Fibroblast of skin of left quadriceps (primary cell): Measurements from ENCODE around the gene FOXI2.

Source experiments
- DNase-seq, 2 experiments: peaks; one replicate each; pipeline ENCODE4 v3.0.0-alpha.2; 2013; ENCODE audit warnings: low read depth in 2 of 2

The FOXI2 gene

DNA sequence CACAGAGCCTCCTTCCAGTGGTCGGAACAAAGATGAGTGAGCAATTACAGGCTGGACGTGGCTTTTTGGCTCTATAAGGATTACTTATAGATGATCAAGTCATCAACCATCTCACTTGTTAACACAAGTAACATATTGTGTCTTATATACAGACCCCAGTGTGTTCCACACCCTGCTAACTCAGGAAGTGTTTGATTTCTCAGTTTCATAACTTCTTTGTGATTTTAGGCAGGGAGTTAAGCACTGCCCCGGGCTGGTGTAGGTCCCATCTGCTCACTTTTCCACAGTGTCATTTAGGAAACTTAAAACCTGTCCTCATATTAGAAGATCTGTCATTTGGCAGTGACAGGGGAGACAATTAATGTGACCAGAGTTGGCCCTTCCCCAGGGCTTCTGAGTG is 6.2 kb downstream of the FOXI2 start:
- no peak for DNase-seq

DNA sequence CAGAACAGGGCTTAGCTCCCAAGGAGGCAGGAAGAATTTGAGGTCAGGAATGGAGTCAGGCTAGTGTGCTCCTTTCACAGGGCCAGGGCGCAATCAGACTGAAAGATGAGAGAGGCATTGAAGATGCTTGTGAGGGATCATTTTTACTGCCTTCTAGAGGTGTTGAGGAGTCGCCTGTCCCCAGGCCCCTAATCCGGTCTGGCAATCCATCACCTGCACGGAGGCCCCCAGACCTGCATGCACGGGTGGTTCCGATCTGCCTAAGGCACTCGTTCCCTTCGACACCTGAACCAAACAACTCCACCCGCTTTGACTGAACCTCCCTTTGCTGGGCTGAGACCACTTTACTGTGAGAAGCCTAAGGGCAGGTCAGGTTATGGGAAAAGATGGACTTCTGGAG is 8.0 kb downstream of the FOXI2 start:
- DNase-seq: no peak

DNA sequence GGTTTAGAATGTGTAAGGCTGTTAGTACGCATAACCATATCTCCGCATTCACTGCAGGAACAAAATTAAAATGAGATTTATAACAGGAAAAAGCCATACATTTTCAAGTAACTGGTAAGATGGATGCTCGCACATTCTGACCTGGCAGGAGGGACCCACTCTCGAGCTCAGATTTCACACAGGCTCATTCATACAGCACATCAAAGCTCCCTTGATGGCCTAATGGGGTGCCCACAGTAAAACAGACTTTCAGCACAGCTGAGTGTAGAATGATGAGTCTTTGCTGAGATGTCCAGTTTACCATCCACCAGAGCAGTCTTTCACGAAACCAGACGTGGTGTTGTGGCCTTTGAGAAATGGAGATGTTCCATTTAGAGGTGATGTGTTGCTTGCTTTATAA is 8.9 kb downstream of the FOXI2 start:
- DNase-seq: no peak

DNA sequence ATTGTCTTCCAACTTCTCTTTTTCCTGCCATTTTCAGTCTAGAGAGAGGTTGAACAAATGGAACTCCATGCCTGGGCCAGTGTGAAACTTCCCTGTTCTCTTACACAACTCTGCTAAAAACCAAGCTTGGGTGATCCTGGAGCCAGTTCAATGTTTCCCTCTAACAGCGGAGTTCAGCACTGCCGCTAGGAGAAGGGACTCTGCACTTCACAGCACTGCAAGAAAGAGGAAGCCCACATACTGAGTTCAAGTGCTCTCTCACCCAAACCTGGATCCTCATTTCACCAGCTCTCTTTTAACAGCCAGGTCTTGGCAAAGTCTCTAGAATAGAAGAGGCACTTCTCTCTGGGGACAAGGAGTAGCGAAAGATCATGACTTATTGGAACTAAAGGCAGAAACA is 18.8 kb downstream of the FOXI2 start:
- DNase-seq: no peak

DNA sequence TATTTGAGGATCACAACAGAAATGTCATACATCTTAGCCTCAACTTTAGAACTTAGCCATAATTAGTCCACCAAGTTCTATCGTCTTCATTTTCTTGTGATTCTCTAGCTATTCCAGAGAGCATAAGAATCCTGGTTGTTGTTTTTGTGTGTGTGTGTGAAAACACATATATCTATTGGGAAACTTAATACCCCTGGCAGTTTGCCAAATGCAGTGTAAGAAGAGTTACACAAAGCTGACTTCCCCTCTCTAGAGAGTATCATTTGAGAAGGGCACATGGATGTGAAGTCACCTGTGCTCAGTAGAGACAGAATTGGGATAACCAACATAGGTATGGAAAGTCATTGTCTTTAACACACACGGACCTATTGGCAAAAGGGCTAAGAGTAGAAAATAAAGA is 19.3 kb downstream of the FOXI2 start:
- DNase-seq: no peak

DNA sequence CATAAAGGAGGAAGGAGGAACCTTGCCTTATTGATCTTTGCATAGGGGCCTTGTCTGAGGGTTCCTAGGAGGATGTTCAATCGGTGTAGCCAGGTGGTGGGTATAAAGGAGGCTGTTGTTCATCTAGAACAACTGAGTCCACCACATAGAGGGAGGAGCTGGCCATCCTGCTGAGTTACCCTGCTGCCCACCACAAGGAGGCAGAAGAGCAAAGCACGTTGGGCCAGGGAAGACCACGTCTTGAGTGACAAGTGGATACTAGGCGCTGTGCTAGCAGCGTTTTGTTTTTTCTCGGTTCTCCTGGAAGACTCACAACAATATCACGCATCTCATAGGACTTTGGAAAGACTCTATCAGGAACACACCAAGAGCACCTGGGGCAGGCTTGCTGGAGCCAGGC is 20.0 kb downstream of the FOXI2 start:
- no peak for DNase-seq

DNA sequence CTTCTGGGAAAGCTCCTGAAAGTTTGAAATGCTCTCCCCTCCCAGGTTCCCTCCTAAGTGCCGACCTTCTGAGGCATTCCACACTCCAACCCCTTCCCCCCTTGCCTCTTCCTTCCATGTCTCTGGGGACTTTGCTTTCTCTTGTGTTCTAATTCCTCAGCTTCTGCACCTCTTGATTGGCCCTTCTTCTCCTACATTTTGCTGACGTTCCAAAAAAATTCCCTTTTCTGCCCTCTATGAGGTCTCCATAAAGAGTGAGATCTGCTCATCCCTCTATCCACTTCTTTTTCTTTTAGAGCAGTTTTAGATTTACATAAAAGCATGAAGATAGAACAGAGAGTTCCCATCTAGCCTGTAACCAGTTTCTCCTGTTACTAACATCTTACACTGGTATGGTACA is 22.3 kb downstream of the FOXI2 start:
- no peak for DNase-seq

DNA sequence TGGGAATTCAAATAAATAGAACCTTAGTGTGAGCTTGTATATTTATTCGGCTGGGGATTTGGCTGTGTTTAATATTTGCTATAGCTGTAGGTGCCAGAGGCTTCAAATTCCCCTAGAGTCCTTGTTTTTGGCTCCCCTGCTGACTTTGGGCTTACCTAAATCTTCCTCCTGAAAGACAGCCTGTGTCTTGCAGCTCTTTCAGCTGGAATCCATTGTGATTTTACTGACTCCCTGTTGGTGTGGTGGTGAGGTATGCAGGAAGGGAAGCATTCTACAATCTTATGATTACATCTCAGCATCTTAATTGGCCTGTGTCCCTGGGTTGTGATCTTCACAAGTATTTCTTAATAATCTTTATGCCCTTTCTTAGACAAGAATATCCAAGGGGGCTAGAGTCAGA is 25.9 kb downstream of the FOXI2 start:
- no peak for DNase-seq

DNA sequence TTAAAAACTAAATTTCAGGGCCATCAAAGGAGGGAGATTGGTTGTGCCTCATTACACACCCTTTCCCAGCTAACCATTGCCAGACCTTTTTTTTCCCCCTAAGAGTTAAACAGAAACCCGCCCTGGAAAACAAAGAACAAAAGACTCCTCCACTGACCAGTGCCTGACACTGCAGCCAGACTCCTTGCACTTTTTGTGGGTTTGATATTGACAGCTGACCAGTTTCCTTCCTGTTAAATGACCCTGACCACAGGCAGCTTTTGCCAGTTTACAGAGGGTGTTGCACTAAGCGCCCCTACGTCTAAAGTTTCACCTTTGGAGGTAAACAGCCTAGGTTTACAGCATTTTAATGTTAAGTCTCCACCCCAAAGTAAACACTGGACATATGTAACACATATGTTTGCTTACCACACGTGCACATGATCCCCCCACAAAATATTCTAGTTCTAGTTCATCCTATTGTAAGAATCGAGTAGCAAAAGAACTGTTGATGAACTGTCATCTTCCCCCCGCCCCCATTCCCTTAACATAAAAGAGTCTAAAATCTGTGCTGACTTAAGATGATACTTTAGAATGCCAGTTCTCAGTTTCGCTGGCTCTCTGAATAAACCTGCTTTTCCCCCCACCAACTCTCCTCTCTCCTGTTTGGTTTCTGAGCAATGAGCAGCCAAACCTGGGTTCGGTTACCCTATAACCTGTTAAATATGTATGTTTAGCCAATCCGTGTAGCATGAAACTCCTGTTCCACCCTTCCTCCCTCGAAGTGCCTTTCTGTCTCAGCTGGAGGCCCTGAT is 38.0 kb downstream of the FOXI2 start:
- DNase-seq: no peak

DNA sequence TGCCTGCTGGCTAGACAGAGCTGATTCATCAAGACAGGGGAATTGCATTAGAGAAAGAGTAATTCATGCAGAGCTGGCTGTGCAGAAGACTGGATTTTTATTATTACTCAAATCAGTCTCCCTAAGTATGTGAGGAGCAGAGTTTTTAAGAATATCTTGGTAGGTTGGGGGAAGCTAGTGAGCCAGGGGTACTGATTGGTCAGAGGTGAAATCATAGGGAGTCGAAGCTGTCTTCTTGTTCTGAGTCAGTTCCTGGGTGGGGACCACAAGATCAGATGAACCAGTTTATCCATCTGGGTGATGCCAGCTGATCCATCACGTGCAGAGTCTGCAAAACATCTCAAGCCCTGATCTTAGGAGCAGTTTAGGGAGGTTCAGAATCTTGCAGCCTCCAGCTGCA is 39.8 kb downstream of the FOXI2 start:
- no peak for DNase-seq

DNA sequence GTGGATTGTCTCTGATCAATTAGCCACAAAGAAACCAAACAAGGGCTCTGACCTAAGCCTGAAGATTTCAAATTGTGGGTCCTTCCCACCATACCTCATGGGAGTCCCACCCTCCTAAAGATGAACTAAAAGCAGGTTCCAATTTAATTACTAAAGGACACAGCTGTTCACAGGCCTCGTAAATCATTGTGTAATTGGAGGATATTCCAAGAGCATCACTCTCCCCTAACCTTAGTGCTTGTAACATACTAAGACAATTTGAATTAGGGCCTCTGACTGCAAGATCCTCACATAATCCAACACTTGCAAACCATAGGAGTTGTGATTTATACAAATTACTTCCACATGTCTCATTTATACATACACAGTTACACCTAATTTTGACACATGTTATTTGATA is 44.4 kb downstream of the FOXI2 start:
- no peak for DNase-seq

DNA sequence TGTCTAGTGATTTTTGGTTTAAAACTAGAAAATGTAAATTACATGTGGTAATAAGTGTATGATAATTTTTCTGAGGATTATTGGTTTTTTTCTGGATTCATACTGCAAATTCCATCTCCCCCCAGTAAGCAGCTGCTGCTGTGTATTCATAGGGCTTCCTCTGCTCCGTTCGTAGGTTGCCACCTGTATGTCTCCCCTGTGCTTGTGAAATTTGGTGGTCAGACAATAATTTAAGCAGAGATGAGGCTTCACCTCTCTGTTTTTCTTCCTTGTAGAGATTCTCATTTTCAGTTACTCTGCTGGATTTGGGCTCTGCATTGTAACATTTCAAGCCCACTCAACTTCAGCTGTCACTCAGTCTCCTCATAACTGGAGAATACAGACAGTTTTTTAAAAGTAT is 50.9 kb downstream of the FOXI2 start:
- DNase-seq: no peak

DNA sequence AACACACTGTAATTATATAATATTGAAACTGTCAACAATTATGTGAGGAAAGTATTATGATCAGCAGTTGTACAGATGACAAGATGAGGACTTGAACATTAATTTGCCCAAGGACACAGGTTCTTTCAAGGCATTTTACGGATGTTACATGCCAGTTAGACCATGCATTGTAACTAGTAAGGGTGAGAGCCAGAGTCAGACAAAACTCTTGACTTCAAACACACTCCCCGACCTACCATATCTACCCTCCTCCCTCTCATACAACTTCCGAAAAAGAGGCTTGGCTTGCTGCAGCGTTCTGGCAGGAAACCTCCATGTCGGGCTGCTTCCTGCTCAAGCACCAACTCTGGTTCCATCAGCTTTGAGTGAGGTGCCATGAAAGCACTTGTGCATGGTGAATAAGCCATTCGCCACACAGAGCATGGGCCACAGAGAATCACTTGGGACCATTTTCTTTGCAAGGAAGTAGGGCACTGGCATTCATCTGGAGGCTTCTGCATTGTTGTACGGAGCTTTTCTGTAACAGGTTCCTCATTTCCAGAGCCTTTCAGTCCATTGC is 53.2 kb downstream of the FOXI2 start:
- no peak for DNase-seq
